Mesodermal cell (in vitro differentiated cells): ENCODE measurements around the gene USF3. TPM values are rescaled to one million over a fixed set of nuclear protein-coding genes. Genes with fewer than 3 reads are reported as not detected.

Experiments used
- H3K27ac ChIP-seq: 2 replicates; pipeline ENCODE4 v1.7.0; 2013; ENCODE audit warnings: mild to moderate bottlenecking, low read depth, low read length, moderate library complexity; ENCODE audit not compliant: severe bottlenecking
- H3K36me3 ChIP-seq: 2 replicates; pipeline ENCODE4 v1.7.1; 2013; ENCODE audit warnings: mild to moderate bottlenecking, low read length, moderate library complexity; ENCODE audit not compliant: control insufficient read depth, insufficient read depth
- H3K4me1 ChIP-seq: one replicate; pipeline ENCODE4 v1.7.1; 2013; ENCODE audit warnings: mild to moderate bottlenecking, low read length; ENCODE audit not compliant: insufficient read depth, control insufficient read depth, poor library complexity, severe bottlenecking
- H3K4me3 ChIP-seq: 2 replicates; pipeline ENCODE4 v1.7.0; 2013; ENCODE audit warnings: low read length, control low read depth, mild to moderate bottlenecking; ENCODE audit not compliant: insufficient read depth, poor library complexity, severe bottlenecking; ENCODE audit errors: extremely low read depth
- H3K9me3 ChIP-seq: 2 replicates; pipeline ENCODE4 v1.7.1; 2013; ENCODE audit warnings: mild to moderate bottlenecking, low read length, moderate library complexity; ENCODE audit not compliant: control insufficient read depth
- WGBS, 2 experiments: methylation state at CpG; one replicate each; pipeline ENCODE4 v1.1.5; 2013; ENCODE audit warnings: missing lambda C conversion rate in 2 of 2; ENCODE audit not compliant: insufficient coverage in 2 of 2; 5-methylcytosine and 5-hydroxymethylcytosine counted together
- polyA plus RNA-seq, 2 experiments: library from polyadenylated mRNA; stranded (reverse); fragments of 50-300 nt; gene quantifications; one replicate each; pipeline ENCODE4 v1.2.3, GENCODE V29; 2013

USF3 gene, protein sequence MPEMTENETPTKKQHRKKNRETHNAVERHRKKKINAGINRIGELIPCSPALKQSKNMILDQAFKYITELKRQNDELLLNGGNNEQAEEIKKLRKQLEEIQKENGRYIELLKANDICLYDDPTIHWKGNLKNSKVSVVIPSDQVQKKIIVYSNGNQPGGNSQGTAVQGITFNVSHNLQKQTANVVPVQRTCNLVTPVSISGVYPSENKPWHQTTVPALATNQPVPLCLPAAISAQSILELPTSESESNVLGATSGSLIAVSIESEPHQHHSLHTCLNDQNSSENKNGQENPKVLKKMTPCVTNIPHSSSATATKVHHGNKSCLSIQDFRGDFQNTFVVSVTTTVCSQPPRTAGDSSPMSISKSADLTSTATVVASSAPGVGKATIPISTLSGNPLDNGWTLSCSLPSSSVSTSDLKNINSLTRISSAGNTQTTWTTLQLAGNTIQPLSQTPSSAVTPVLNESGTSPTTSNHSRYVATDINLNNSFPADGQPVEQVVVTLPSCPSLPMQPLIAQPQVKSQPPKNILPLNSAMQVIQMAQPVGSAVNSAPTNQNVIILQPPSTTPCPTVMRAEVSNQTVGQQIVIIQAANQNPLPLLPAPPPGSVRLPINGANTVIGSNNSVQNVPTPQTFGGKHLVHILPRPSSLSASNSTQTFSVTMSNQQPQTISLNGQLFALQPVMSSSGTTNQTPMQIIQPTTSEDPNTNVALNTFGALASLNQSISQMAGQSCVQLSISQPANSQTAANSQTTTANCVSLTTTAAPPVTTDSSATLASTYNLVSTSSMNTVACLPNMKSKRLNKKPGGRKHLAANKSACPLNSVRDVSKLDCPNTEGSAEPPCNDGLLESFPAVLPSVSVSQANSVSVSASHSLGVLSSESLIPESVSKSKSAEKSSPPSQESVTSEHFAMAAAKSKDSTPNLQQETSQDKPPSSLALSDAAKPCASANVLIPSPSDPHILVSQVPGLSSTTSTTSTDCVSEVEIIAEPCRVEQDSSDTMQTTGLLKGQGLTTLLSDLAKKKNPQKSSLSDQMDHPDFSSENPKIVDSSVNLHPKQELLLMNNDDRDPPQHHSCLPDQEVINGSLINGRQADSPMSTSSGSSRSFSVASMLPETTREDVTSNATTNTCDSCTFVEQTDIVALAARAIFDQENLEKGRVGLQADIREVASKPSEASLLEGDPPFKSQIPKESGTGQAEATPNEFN (N-terminal part only)
- 7.9 TPM for polyA plus RNA-seq (2013, experiment 1 of 2)
- 5.5 TPM for polyA plus RNA-seq (2013, experiment 2 of 2)

DNA sequence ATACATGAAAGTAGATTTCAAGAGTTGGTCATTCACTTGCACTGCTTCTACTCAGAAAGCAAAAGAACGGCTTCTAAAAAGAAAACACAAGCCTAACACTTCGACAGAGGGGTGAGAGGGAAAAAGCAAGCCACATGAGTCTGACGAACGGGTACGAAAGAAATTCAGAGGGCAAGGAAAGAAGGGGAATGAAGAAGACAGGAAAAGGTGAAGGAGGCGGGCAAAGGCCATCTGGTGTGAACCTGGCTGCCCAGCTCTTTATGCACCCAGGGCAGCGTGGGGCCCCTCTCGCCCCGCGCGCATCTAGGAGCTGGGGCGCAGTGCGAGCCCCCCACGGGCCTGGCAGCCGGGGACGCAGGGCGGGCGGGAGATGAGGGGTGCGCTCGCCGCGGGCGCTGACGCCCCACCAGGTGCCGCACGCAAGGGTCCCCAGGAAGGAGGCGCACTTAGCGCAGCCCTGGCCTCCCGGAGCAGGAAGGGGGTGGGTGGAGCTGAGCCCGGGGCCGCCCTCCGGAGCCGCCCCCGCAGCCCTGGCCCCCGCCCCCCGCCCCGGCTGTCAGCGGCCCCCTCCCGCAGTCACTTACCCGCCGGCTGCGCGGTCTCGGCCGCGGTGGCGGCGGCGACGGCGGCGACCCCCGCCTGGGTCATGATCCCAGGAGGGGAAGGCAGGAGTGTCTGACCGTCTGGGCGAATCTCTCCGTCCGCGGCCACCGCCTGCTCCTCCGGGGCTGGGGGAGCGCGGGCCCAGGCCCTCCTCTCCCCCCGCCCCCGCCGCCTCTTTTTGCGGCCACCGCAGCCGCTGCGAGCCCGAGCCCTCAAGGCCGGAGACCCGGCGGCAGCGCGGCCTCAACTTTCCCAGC, at the start of gene USF3:
Gene USF3 (minus strand): TSS at position 857 of the 860 bp plus-strand sequence. CDS start 21,764 bp downstream, outside the sequence.
- H3K36me3 ChIP-seq, result no peaks in the 10 kb centered on the region
- 0% methylated on average over 12 to 35 of the region's 75 CpGs for WGBS, 2 experiments
- H3K27ac ChIP-seq, result peak within 1 kb of the TSS; percentile 92
- no peaks in the 10 kb centered on the region for H3K4me1 ChIP-seq
- peak within 1 kb of the TSS; percentile 81 for H3K4me3 ChIP-seq
- H3K9me3 ChIP-seq, result no peaks in the 10 kb centered on the region

DNA sequence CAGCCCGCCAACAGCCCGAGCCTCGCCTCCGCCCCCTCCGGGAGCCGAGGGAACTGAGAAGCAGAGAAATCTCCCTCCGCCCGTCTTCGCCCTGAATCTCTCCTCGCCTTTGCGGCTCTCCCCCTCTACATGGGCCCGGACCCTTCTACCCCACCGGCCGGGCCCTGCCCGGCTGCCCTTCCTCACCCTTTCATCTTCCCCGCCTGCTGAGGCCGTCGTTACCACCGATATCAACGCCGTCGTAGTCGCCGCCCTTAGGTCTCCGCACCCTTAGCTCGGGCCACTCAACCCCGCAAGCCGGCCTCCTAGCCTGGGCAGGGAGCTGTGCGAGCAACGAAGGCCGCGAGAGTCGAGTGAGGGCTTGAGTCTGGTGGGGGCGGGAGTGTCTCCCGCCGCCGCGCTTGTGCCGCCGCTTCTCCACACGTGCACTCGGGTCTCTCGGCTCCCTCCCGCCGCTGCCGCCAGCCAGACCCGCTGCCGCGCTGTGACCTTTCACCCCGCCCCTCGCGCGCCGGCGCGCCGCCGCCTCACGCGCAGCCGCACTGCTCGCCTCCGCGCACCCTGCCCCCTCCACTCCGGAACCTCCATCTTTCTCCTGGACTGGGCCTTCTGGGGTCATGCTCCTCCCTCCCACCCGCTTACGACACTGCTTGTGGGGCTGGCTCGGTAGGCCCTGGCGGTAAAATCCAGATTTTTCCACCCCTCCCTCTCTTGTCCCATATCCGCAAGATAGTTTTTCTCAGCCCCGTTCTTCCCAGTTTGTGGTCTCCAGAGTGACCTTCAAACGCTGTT, 49.5 kb upstream of the USF3 start, which contains the start of gene NAA50:
Gene NAA50 (minus strand): TSS at position 494 of the 792 bp plus-strand sequence. CDS start 300 bp downstream, at position 194.
- peaks cover 4% of the 10 kb centered on the region for H3K36me3 ChIP-seq
- H3K9me3 ChIP-seq, result no peaks in the 10 kb centered on the region
- H3K27ac ChIP-seq, result peak within 1 kb of the TSS; percentile 100
- 0% methylated on average over 63 to 67 of the region's 72 CpGs for WGBS, 2 experiments
- H3K4me1 ChIP-seq, result peaks cover 4% of the 10 kb centered on the region
- H3K4me3 ChIP-seq, result peak within 1 kb of the TSS; percentile 88

- WGBS, 2 experiments, result 0% methylated on average over 23 to 26 of the region's 35 CpGs
- H3K36me3 ChIP-seq, result peaks cover 4% of the 10 kb centered on the region
- H3K9me3 ChIP-seq, result no peaks in the 10 kb centered on the region
These were observed 48.7 kb upstream of the USF3 start for GRCh38 chr3:113744941-113745755.

GRCh38 chr3:113743006-113743630, 46.7 kb upstream of the USF3 start:
- Histone ChIP-seq H3K27ac (no peak overlapping the region), H3K4me1 (peaks cover 3% of the 10 kb centered on the region), H3K36me3 (peaks cover 4% of the 10 kb centered on the region), H3K9me3 (no peaks in the 10 kb centered on the region), H3K4me3 (no peak overlapping the region)
- WGBS, 2 experiments, result 72 to 100% methylated on average over 1 to 4 of the region's 7 CpGs

More at GRCh38 chr3:113744941-113745755, 48.7 kb upstream of the USF3 start:
- Histone ChIP-seq H3K4me1 (peaks cover 4% of the 10 kb centered on the region), H3K4me3 (peak overlapping the region; percentile 88), H3K27ac (peak overlapping the region; percentile 100)

DNA sequence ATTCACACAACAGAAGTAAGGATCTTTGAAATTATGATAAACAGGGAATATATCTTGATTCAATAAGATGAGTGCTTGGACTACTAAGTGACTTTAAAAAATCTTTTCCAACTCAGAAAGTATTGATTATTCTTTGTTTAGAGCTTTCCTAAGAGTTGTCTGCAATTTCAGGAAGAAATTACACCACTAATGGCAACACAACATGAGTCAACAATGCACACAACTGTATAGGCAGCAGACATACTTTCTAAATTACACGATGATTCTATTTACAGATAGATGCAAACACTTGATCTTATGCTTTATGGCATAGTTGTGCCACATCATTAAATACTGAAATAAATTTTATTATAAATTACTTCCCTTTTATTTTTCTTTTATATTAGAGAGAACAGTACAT, 45.2 kb upstream of the USF3 start:
- H3K4me1 ChIP-seq, result no peaks in the 10 kb centered on the region
- H3K9me3 ChIP-seq, result no peaks in the 10 kb centered on the region
- H3K4me3 ChIP-seq, result no peak overlapping the region
- H3K36me3 ChIP-seq, result peaks cover 4% of the 10 kb centered on the region
- no CpG with 5 or more reads among the region's 1 CpG for WGBS, 2 experiments
- no peak overlapping the region for H3K27ac ChIP-seq

GRCh38 chr3:113741086-113741485, 44.6 kb upstream of the USF3 start:
- Histone ChIP-seq H3K4me1 (no peaks in the 10 kb centered on the region), H3K4me3 (no peak overlapping the region), H3K27ac (no peak overlapping the region), H3K9me3 (no peaks in the 10 kb centered on the region), H3K36me3 (peaks cover 4% of the 10 kb centered on the region)
- 100% methylated on average over 1 to 3 of the region's 5 CpGs for WGBS, 2 experiments

DNA sequence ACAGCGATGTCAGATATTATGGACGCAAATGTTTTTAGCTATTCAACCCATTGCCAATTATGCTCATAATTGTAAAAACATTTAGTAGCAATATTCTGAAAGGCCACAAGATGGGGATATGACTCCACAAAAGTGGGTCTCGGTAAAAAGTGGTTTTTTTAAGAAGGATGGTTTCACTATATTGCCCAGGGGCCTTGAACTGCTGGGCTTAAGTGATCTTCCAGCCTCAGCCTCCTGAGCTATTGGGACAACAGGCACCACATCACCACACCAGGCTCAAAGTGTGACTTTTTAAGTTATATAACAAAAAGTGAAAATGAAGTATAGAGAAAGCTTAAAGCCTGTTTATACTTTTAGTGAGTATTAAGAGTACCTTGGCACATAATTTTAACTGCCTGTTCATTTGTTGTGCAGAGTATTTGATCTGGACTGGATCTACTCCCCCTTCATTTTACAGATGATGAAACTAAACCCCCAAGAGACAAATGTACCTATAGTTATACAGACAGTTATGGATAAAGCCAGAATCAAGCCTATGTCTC, 40.2 kb upstream of the USF3 start:
- Histone ChIP-seq H3K36me3 (peaks cover 5% of the 10 kb centered on the region), H3K9me3 (no peaks in the 10 kb centered on the region), H3K4me3 (no peak overlapping the region), H3K4me1 (no peaks in the 10 kb centered on the region), H3K27ac (no peak overlapping the region)
- 100% methylated on average over 2 of the region's 3 CpGs; no CpG with 5 or more reads in 1 of the 2 experiments for WGBS, 2 experiments

DNA sequence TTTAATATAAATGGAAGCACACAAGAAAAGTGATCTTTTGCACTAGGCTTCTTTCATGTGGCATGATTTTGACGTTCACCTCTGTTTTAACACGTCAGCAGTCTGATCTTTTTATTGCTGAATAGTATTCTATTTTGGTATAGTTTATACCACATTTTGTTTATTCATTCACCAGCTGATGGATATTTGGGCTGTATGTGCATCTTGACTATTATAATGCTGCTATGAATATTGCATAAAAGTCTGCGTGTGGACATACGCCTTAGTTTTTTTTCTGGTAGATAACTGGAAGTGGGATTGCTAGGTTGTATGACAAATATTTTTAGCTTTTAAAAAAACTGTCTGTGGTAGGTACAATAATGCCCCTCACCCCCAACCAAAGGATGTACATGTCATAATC, 35.3 kb upstream of the USF3 start:
- H3K36me3 ChIP-seq, result peaks cover 21% of the 10 kb centered on the region
- no peaks in the 10 kb centered on the region for H3K4me1 ChIP-seq
- no peak overlapping the region for H3K4me3 ChIP-seq
- no peaks in the 10 kb centered on the region for H3K9me3 ChIP-seq
- 100% methylated on average over 1 of the region's 4 CpGs; no CpG with 5 or more reads in 1 of the 2 experiments for WGBS, 2 experiments
- H3K27ac ChIP-seq, result no peak overlapping the region
